GM23338 (cell line): Measurements from ENCODE around the gene FOXP2. TPM values are rescaled to one million over a fixed set of nuclear protein-coding genes. Genes with fewer than 3 reads are reported as not detected.

ENCODE experiments used
- ATAC-seq: fragments of 200-7000 bp; cut with Tn5 transposase; 3 replicates; pipeline ENCODE4 v1.9.1; 2020
- DNase-seq: peaks from one replicate; pipeline ENCODE4 v3.0.0-alpha.2; 2015; ENCODE audit warnings: low spot score
- H2AFZ ChIP-seq: fragments of 200-600 bp; sonication (generic); 2 replicates; pipeline ENCODE4 v1.8.0; 2016; ENCODE audit warnings: antibody characterized with exemption, mild to moderate bottlenecking, moderate library complexity
- H3F3A ChIP-seq: fragments of 200-600 bp; sonication (generic); replicated peaks from 2 replicates; pipeline ENCODE4 v1.8.0; 2017; ENCODE audit warnings: antibody characterized with exemption, mixed run types, low read depth
- H3K27ac ChIP-seq: fragments of 200-600 bp; sonication (generic); 2 replicates; pipeline ENCODE4 v1.6.1; 2016; ENCODE audit warnings: low read depth
- H3K27me3 ChIP-seq: fragments of 200-600 bp; sonication (generic); 2 replicates; pipeline ENCODE4 v1.8.0; 2016; ENCODE audit warnings: mild to moderate bottlenecking, mixed run types, moderate library complexity; ENCODE audit not compliant: insufficient read depth
- H3K36me3 ChIP-seq: fragments of 200-600 bp; sonication (generic); 2 replicates; pipeline ENCODE4 v1.8.0; 2016; ENCODE audit warnings: mild to moderate bottlenecking; ENCODE audit not compliant: insufficient read depth
- H3K4me1 ChIP-seq: fragments of 200-600 bp; sonication (generic); 2 replicates; pipeline ENCODE4 v1.8.0; 2016; ENCODE audit warnings: mild to moderate bottlenecking, moderate library complexity; ENCODE audit not compliant: insufficient read depth
- H3K4me2 ChIP-seq: fragments of 200-600 bp; sonication (generic); 2 replicates; pipeline ENCODE4 v1.7.1; 2017; ENCODE audit warnings: mixed run types
- H3K4me3 ChIP-seq: fragments of 200-600 bp; sonication (generic); 2 replicates; pipeline ENCODE4 v1.6.1; 2016; ENCODE audit warnings: mixed run types
- H3K79me2 ChIP-seq: fragments of 200-600 bp; sonication (generic); replicated peaks from 2 replicates; pipeline ENCODE4 v1.8.0; 2017; ENCODE audit warnings: mild to moderate bottlenecking; ENCODE audit not compliant: insufficient read depth
- H3K9me2 ChIP-seq: fragments of 200-600 bp; sonication (generic); 2 replicates; pipeline ENCODE4 v1.8.0; 2017; ENCODE audit not compliant: insufficient read depth
- H4K20me1 ChIP-seq: fragments of 200-600 bp; sonication (generic); replicated peaks from 2 replicates; pipeline ENCODE4 v1.8.0; 2017; ENCODE audit warnings: mild to moderate bottlenecking; ENCODE audit not compliant: insufficient read depth
- H3K27ac Mint-ChIP-seq: 2 replicates; pipeline ENCODE4 v1.8.0; 2020; ENCODE audit warnings: inconsistent platforms, mild to moderate bottlenecking, moderate library complexity, mixed read lengths
- H3K27me3 Mint-ChIP-seq: 3 replicates; pipeline ENCODE4 v1.8.0; 2022; ENCODE audit warnings: low read depth, mild to moderate bottlenecking, moderate library complexity, mixed read lengths, inconsistent platforms; ENCODE audit not compliant: insufficient read depth, poor library complexity
- H3K36me3 Mint-ChIP-seq: 3 replicates; pipeline ENCODE4 v1.8.0; 2021; ENCODE audit warnings: low read depth, mild to moderate bottlenecking, inconsistent platforms, moderate library complexity, mixed read lengths
- H3K4me1 Mint-ChIP-seq: 3 replicates; pipeline ENCODE4 v1.8.0; 2020; ENCODE audit warnings: mild to moderate bottlenecking, inconsistent platforms, mixed read lengths
- H3K4me3 Mint-ChIP-seq: 3 replicates; pipeline ENCODE4 v1.8.0; 2021; ENCODE audit warnings: moderate library complexity, mild to moderate bottlenecking, inconsistent platforms, mixed read lengths
- H3K9me3 Mint-ChIP-seq: 3 replicates; pipeline ENCODE4 v1.8.0; 2020; ENCODE audit warnings: moderate library complexity, mild to moderate bottlenecking, inconsistent platforms, mixed read lengths
- CREB1 ChIP-seq: fragments of 250-450 bp; sonication (Bioruptor Pico); IDR thresholded peaks from 2 replicates; pipeline ENCODE4 v1.5.0; 2020; ENCODE audit warnings: low read depth, mild to moderate bottlenecking, moderate library complexity
- CTCF ChIP-seq, 2 experiments: fragments of 200-600 bp in 1 of 2; sonication (generic) in 1 of 2; conservative IDR thresholded peaks; 2 replicates each; pipeline versions ENCODE4 v1.5.1 to v1.6.1; 2016 to 2017; ENCODE audit warnings: antibody characterized with exemption in 2 of 2, low read depth in 2 of 2, mild to moderate bottlenecking in 2 of 2, moderate library complexity in 1 of 2
- ETS1 ChIP-seq: IDR thresholded peaks from 2 replicates; pipeline ENCODE4 v1.6.1; 2016; ENCODE audit warnings: antibody characterized with exemption
- EZH2 ChIP-seq: fragments of 200-600 bp; sonication (generic); IDR thresholded peaks from one replicate; pipeline ENCODE4 v1.8.0; 2017; ENCODE audit warnings: antibody characterized with exemption, mild to moderate bottlenecking, low read depth; ENCODE audit not compliant: unreplicated experiment
- JUNB ChIP-seq: IDR thresholded peaks from one replicate; pipeline ENCODE4 v1.6.1; 2016; ENCODE audit warnings: antibody characterized with exemption; ENCODE audit not compliant: unreplicated experiment
- POLR2AphosphoS5 ChIP-seq: IDR thresholded peaks from 2 replicates; pipeline ENCODE4 v1.6.1; 2016; ENCODE audit warnings: antibody characterized with exemption, low read depth
- REST ChIP-seq: IDR thresholded peaks from one replicate; pipeline ENCODE4 v1.6.1; 2018; ENCODE audit warnings: antibody characterized with exemption; ENCODE audit not compliant: unreplicated experiment
- STAT1 ChIP-seq: IDR thresholded peaks from one replicate; pipeline ENCODE4 v1.6.1; 2016; ENCODE audit warnings: antibody characterized with exemption; ENCODE audit not compliant: unreplicated experiment
- ZNF114 ChIP-seq: fragments of 250-450 bp; sonication (Bioruptor Pico); IDR thresholded peaks from 2 replicates; pipeline ENCODE4 v1.5.0; 2020; ENCODE audit warnings: mild to moderate bottlenecking, moderate library complexity
- polyA plus RNA-seq: library from polyadenylated mRNA; unstranded; fragments of >200 nt; fragmentation: Nextera tagmentation; extraction: Ambion mirVana; gene quantifications from 2 replicates; pipeline ENCODE4 v1.2.1, GENCODE V29; 2016
- total RNA-seq: library from RNA; depleted of rRNA; stranded (reverse); fragments of >200 nt; shearing (Covaris generic); gene quantifications from 2 replicates; pipeline ENCODE4 v1.2.3, GENCODE V29; 2014
- TF ChIP-seq, protein P1 (sequence below): fragments of 250-450 bp; sonication (Bioruptor Pico); IDR thresholded peaks from 2 replicates; pipeline ENCODE4 v1.5.0; 2020; ENCODE audit warnings: mild to moderate bottlenecking, moderate library complexity

The FOXP2 gene
- total and polyA plus RNA-seq, 2 experiments from 2014 or later, result 0.03 to 0.24 TPM

- Histone ChIP-seq H3K79me2 (no peaks in the 10 kb centered on the region), H3K36me3 (no peaks in the 10 kb centered on the region), H3K9me2 (no peaks in the 10 kb centered on the region), H3K4me3 (no peak overlapping the region), H3K4me2 (no peak overlapping the region), H3F3A (no peaks in the 10 kb centered on the region), H3K27ac (no peak overlapping the region), H3K4me1 (peaks cover 24% of the 10 kb centered on the region), H2AFZ (peak overlapping the region; percentile 60), H3K27me3 (no peaks in the 10 kb centered on the region), H4K20me1 (no peaks in the 10 kb centered on the region)
- Mint-ChIP-seq H3K9me3 (no peaks in the 10 kb centered on the region), H3K4me1 (peaks cover 14% of the 10 kb centered on the region), H3K27ac (no peak overlapping the region), H3K4me3 (no peak overlapping the region), H3K27me3 (peaks cover 1% of the 10 kb centered on the region), H3K36me3 (no peaks in the 10 kb centered on the region)
- ATAC-seq (peak; percentile 49), DNase-seq (no peak)
- TF ChIP-seq ZNF114 (no peak), STAT1 (no peak), EZH2 (no peak), ETS1 (no peak), POLR2AphosphoS5 (no peak), JUNB (no peak), CREB1 (CRISPR knock-in tag) (no peak), CTCF (conservative IDR thresholded peaks at IDR 0.05; ENCODE audit: low read depth in 2 of 2) (no peak), REST (no peak)
- TF ChIP-seq, protein P1, sequence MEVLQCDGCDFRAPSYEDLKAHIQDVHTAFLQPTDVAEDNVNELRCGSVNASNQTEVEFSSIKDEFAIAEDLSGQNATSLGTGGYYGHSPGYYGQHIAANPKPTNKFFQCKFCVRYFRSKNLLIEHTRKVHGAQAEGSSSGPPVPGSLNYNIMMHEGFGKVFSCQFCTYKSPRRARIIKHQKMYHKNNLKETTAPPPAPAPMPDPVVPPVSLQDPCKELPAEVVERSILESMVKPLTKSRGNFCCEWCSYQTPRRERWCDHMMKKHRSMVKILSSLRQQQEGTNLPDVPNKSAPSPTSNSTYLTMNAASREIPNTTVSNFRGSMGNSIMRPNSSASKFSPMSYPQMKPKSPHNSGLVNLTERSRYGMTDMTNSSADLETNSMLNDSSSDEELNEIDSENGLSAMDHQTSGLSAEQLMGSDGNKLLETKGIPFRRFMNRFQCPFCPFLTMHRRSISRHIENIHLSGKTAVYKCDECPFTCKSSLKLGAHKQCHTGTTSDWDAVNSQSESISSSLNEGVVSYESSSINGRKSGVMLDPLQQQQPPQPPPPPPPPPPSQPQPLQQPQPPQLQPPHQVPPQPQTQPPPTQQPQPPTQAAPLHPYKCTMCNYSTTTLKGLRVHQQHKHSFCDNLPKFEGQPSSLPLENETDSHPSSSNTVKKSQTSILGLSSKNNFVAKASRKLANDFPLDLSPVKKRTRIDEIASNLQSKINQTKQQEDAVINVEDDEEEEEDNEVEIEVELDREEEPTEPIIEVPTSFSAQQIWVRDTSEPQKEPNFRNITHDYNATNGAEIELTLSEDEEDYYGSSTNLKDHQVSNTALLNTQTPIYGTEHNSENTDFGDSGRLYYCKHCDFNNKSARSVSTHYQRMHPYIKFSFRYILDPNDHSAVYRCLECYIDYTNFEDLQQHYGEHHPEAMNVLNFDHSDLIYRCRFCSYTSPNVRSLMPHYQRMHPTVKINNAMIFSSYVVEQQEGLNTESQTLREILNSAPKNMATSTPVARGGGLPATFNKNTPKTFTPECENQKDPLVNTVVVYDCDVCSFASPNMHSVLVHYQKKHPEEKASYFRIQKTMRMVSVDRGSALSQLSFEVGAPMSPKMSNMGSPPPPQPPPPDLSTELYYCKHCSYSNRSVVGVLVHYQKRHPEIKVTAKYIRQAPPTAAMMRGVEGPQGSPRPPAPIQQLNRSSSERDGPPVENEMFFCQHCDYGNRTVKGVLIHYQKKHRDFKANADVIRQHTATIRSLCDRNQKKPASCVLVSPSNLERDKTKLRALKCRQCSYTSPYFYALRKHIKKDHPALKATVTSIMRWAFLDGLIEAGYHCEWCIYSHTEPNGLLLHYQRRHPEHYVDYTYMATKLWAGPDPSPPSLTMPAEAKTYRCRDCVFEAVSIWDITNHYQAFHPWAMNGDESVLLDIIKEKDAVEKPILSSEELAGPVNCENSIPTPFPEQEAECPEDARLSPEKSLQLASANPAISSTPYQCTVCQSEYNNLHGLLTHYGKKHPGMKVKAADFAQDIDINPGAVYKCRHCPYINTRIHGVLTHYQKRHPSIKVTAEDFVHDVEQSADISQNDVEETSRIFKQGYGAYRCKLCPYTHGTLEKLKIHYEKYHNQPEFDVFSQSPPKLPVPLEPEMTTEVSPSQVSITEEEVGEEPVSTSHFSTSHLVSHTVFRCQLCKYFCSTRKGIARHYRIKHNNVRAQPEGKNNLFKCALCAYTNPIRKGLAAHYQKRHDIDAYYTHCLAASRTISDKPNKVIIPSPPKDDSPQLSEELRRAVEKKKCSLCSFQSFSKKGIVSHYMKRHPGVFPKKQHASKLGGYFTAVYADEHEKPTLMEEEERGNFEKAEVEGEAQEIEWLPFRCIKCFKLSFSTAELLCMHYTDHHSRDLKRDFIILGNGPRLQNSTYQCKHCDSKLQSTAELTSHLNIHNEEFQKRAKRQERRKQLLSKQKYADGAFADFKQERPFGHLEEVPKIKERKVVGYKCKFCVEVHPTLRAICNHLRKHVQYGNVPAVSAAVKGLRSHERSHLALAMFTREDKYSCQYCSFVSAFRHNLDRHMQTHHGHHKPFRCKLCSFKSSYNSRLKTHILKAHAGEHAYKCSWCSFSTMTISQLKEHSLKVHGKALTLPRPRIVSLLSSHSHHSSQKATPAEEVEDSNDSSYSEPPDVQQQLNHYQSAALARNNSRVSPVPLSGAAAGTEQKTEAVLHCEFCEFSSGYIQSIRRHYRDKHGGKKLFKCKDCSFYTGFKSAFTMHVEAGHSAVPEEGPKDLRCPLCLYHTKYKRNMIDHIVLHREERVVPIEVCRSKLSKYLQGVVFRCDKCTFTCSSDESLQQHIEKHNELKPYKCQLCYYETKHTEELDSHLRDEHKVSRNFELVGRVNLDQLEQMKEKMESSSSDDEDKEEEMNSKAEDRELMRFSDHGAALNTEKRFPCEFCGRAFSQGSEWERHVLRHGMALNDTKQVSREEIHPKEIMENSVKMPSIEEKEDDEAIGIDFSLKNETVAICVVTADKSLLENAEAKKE, result no peak
Observed at GRCh38 chr7:114415064-114415989, 712 bp downstream of the FOXP2 start.
